Amniotic epithelial cell (primary cell): Measurements from ENCODE around the gene PRR27.
A peak's percentile ranks its signal among the peaks of the same experiment; 100 is the strongest.

Experiments used
- DNase-seq: peaks from one replicate; pipeline ENCODE4 v3.0.0-alpha.2; 2010; ENCODE audit warnings: low read depth

The PRR27 gene

GRCh38 chr4:70153937-70154336 is at the start of gene PRR27:
Gene PRR27 (plus strand): TSS chr4:70154237. CDS start chr4:70154376, 139 bp downstream.
- no peak for DNase-seq

GRCh38 chr4:70110917-70111316 is 43.1 kb upstream of the PRR27 start:
- DNase-seq, result no peak

DNA sequence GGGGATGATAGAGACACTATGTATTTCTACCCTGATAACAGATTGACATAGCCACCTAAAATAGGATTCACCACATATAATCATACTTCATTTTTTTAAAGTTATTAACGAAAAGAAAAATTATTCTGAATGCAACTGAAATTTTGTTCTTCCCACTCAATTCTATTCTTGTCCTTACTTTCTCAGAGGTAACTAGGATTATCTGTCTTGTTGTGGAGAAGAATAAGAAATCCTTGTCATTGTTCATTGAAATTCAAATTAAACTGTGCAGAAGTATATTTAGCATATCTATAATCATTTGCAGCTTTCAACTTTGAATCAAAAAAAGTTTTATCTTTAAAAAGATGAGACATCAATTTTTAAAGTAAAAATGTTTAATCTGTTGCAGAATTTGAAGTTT is 40.4 kb upstream of the PRR27 start:
- no peak for DNase-seq

DNA sequence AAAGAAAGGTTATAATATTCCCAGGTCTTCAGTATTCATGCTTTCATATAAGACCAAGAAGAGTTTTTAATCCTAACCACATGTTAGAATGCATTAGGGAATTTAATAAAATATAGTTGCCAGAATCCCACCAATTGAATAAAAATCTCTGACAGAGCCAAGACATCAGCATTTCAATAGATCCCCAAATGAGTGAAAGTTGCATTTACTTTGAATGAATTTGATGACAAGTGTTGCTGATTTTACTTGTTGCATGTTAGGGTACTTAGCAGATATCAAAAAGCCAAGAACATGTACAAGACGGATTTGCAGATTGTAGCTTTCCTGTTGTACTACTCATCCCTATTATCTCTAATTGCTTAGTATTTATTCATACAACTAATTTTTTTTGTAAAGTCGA is 39.9 kb upstream of the PRR27 start:
- no peak for DNase-seq

GRCh38 chr4:70120323-70120722 is 33.7 kb upstream of the PRR27 start:
- no peak for DNase-seq

GRCh38 chr4:70133473-70133872 is 20.6 kb upstream of the PRR27 start:
- no peak for DNase-seq

- DNase-seq, result no peak
These were observed 15.3 kb upstream of the PRR27 start for GRCh38 chr4:70138751-70139150.

DNA sequence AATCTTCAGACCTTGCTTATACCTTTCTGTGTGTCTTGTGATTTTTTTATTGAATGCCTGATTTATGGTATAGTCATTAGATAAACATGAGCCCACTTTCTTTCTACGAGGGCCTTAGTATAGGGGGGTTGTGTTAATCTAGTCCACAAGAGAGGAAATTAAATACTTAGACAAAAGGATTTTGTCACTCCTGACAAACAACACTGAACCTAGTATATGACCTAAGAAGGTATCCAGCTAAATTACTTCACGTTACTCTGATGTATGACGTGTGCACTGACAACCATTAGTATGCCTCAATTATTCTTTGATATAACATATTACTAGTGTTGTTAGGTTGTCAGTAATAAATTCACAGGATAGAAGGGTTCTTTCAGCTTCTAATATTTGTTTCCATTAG is 2.8 kb upstream of the PRR27 start:
- DNase-seq, result no peak

GRCh38 chr4:70152088-70152487 is 1.9 kb upstream of the PRR27 start:
- no peak for DNase-seq

- DNase-seq, result no peak
These were observed 4.5 kb downstream of the PRR27 start for GRCh38 chr4:70158576-70158975.

GRCh38 chr4:70177090-70177489 is 23.1 kb downstream of the PRR27 start:
- DNase-seq, result no peak

GRCh38 chr4:70178075-70178660 is 24.1 kb downstream of the PRR27 start:
- no peak for DNase-seq

- DNase-seq, result no peak
These were observed 25.8 kb downstream of the PRR27 start for GRCh38 chr4:70179811-70180210.

- no peak for DNase-seq
These were observed 27.8 kb downstream of the PRR27 start for GRCh38 chr4:70181864-70182263.

- no peak for DNase-seq
These were observed 28.6 kb downstream of the PRR27 start for GRCh38 chr4:70182517-70183167.

- peak; percentile 60 for DNase-seq
These were observed 29.3 kb downstream of the PRR27 start for GRCh38 chr4:70183168-70183939.

DNA sequence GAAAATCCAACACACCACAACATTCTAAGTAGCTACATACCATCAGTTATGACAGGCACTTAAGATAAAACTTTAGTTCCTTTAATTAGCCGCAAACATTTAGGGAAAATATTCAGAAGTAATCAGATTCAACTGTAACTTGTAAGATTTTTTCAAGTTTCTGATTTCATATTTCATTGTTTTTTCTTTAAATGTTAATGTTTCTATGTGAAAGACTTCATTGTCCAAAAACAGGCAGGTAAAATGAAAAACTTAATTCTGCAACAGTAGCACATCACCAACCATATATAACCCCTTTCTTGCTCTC is 29.9 kb downstream of the PRR27 start:
- DNase-seq, result no peak

DNA sequence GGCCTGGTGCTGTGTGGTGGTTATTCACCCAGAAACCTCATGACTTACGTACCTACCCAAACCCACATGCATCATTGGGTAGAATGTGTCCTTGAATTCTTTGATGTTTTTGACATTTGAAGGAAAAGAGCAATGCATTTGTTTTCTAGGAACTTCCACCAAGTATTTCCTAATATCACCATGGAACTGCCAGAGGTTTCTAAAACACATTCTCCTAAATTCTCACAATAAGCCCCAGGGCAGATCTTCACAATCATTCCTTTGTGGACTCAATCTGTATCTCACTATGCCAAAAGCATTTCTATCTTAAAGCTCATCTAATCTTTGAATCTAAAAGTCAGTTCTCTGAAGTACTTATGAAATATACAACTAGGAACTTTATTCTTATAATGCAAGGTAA is 33.2 kb downstream of the PRR27 start:
- peak; percentile 5 for DNase-seq

DNA sequence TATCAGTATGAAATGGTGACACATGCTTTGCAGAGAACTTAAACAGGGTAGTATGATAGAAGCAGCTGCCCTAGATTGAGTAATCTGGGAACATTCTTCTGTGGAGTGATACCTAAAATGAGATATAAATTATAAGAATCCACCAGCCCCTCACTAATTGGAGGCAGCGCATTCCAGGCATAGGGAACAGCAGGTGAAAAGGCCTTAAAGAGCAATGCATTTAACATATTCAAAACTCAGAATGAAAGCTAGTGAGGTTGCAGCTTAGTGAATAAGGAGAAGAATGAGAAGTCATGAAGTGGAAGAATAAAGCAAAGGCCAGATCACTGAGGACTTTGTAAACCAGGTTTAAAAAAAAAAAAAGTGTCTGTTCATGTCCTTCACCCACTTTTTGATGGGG is 36.5 kb downstream of the PRR27 start:
- DNase-seq, result no peak

DNA sequence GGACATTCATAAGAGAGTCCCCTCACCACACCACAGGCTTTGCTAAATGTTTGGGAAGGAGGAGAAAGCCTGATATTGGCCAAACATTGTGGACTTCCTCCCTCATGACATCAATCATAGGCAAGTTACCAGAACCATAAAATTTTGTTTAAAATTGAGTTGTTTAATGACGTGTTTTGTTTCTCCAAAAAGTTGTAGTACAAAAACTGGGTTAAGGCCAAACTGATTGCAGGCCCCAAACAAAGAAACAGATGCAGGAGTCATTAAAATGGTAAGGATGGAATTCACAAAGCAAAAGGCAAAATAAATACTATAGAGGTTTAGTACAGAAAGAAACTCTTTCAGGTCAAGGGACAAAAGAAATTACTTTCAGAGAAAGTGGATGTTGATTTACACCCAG is 37.6 kb downstream of the PRR27 start:
- no peak for DNase-seq

DNA sequence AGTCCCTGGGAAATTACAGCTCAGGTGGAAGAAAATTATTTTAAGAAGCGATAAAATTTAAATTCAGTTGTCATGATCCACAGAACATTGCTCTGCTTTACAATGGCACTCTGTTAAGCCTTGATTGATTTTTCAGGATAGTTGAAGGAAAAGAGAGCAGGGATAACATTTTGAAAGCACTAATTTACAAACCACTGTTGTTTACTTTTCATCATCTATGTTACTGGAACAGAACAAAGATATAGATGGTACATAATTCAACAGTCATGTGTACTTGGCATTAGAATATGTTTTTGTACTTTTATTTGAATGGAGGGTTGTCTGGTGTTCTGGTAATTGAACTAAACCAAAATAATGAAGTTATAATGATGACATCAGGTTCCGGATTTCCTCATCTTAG is 38.9 kb downstream of the PRR27 start:
- DNase-seq, result no peak

DNA sequence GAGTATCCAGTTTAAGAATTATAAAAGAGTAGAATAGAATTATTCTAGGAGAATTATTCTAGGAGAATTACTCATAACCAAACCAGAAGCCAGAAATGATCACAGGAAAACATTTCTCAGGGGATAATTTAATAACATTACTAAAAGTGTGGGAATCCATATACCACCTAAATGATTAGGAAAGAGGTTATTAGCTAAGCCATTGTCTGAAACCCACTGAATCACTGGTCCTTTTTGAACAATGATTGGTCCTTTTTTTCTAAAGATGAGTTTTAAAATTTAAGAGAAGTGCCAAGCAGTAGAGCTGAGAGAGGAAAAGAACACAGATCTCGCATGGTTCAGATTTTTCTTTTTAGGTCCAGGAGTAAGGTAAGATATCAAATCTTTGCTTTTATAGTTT is 41.4 kb downstream of the PRR27 start, which contains the start of gene ODAM:
Gene ODAM (plus strand): TSS at position 301 of the 400 bp plus-strand sequence. CDS start 819 bp downstream, outside the sequence.
- no peak for DNase-seq

DNA sequence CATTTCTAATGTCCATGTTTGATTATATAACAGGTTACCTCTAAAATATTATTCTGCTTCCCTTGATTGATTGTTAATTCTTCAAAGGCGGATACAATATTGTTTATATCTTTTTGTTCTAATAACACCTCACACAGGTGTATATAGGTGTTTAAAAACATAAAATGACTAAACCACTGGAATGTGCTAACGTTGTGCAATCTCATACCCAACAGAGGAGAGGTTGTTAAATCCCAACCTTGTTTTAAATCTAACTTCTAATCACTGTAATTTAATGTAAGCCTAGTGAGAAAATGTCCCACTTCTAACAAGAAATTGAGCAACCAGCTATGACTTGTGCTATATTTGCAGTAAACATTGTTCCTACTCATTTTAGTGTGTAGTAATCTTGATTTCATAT is 42.8 kb downstream of the PRR27 start:
- DNase-seq, result no peak
